NCI-H1417 (cell line): ENCODE measurements around the gene SKIC2.

ENCODE experiments used
- DNase-seq, 3 experiments: peaks; one replicate each; lab custom pipeline; 2025; lab: John Stamatoyannopoulos, UW

The SKIC2 gene

GRCh38 chr6:31945507-31946369 lies 13.2 kb upstream of the SKIC2 start, which contains the start of gene CFB:
TSS of gene CFB (plus strand) at chr6:31946095. CDS start at chr6:31946222, 127 bp downstream.
- no peak for DNase-seq

- DNase-seq, result no peak
These were observed 12.5 kb upstream of the SKIC2 start for GRCh38 chr6:31946370-31946885.

- DNase-seq, result no peak
These were observed 11.8 kb upstream of the SKIC2 start for GRCh38 chr6:31947070-31947675.

GRCh38 chr6:31947864-31948263 lies 11.1 kb upstream of the SKIC2 start:
- no peak for DNase-seq

GRCh38 chr6:31948306-31948705 lies 10.7 kb upstream of the SKIC2 start:
- no peak for DNase-seq

GRCh38 chr6:31948753-31949413 lies 10.1 kb upstream of the SKIC2 start:
- DNase-seq, result no peak

- no peak for DNase-seq
These were observed 8.9 kb upstream of the SKIC2 start for GRCh38 chr6:31949926-31950548.

- peak; percentile 8 to 64 (median 16) for DNase-seq
These were observed 6.7 kb upstream of the SKIC2 start for GRCh38 chr6:31952140-31952805.

- DNase-seq, result no peak
These were observed 6.1 kb upstream of the SKIC2 start for GRCh38 chr6:31952890-31953289.

GRCh38 chr6:31954511-31954910 lies 4.5 kb upstream of the SKIC2 start:
- DNase-seq, result no peak

- no peak for DNase-seq
These were observed 2.2 kb upstream of the SKIC2 start for GRCh38 chr6:31956796-31957195.

GRCh38 chr6:31958412-31958740 lies 599 bp upstream of the SKIC2 start:
- no peak for DNase-seq

- no peak for DNase-seq
These were observed 2.6 kb downstream of the SKIC2 start for GRCh38 chr6:31961616-31962015.

- no peak for DNase-seq
These were observed 4.9 kb downstream of the SKIC2 start for GRCh38 chr6:31963921-31964320.

- DNase-seq, result no peak
These were observed 6.7 kb downstream of the SKIC2 start for GRCh38 chr6:31965700-31966099.

- DNase-seq, result no peak
These were observed 7.5 kb downstream of the SKIC2 start for GRCh38 chr6:31966506-31966905.

- no peak for DNase-seq
These were observed 8.3 kb downstream of the SKIC2 start for GRCh38 chr6:31966997-31967925.

GRCh38 chr6:31967926-31968320 lies 8.9 kb downstream of the SKIC2 start:
- DNase-seq, result no peak

- no peak for DNase-seq
These were observed 9.4 kb downstream of the SKIC2 start for GRCh38 chr6:31968326-31968725.

- no peak for DNase-seq
These were observed 10.1 kb downstream of the SKIC2 start for GRCh38 chr6:31968791-31969711.
